GM18502 (cell line): ENCODE data around the gene MAN1C1.
A peak's percentile ranks its signal among the peaks of the same experiment; 100 is the strongest.

ENCODE experiments used
- ATAC-seq: cut with Tn5 transposase; IDR thresholded peaks from one replicate; pipeline ENCODE4 v1.9.1; 2021; ENCODE audit warnings: mild to moderate bottlenecking; ENCODE audit not compliant: unreplicated experiment, poor library complexity

The MAN1C1 gene

DNA sequence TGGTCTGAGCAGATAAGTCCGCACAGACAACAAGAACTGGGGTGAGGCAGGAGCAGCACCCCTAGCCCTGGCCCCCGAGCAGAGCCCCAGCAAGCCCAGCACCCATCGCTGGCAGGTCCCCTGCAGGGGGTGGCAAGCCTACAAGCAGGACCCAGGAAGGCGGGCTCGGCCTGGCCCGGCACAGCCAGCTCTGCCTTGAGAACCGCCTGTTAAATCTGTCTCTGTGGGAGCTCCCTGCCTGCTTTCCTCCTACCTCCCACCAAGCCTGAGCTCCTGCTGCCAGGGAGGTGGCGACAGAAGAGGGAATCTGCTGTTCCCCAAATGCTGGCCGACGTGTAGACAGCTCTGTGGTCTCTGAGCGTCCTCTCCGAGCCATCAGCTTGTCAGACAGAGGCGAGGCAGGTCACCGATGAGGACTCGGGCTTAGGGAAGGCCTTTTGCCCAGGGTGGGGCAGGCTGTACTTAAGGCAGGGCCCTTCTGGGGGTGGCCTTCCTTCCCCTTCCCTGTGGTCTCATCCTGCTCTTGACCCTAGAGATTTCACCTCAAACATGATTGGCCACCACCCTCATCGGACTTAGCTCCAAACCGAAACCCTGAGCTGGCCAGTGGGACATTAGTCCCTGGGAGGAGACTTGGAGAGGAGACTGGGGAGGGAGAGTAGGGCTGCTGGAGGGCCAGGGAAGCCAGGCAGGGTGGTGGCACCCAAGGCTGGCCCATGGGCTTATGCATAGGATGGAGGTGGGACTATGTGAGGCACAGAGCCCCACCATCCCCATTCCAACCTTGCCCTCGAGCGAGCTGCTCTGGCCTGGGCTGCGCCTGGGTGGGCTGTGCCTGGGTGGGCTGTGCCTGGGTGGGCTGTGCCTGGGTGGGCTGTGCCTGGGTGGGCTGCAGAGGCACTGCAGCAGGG is 191.1 kb downstream of the MAN1C1 start:
- ATAC-seq = no peak

DNA sequence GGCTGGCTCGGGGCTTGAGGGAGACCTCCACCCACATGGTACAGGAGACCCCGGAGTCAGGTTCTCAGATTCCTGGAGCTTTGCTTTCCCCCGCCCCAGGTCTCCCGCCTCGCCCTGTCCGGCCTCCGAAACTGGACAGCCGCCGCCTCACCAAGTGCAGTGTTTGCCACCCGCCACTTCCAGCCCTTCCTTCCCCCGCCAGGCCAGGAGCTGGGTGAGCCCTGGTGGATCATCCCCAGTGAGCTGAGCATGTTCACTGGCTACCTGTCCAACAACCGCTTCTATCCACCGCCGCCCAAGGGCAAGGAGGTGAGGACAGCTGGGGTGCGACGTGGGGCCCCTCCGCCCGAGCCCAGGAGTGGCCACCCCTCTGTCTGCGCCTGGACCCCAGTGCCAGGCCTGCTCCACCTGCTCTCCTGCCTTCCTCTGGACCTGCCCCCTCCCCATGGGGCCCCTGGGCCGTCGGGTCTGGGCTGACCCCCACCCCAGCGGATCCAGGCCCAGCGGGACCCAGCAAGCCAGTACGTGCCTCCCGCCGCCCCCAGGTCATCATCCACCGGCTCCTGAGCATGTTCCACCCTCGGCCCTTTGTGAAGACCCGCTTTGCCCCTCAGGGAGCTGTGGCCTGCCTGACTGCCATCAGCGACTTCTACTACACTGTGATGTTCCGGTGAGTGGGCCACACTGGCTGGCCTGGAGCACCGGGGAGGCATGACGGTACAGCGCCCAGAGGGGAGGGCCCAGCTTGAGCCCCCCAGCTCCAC is 192.1 kb downstream of the MAN1C1 start:
- no peak for ATAC-seq

DNA sequence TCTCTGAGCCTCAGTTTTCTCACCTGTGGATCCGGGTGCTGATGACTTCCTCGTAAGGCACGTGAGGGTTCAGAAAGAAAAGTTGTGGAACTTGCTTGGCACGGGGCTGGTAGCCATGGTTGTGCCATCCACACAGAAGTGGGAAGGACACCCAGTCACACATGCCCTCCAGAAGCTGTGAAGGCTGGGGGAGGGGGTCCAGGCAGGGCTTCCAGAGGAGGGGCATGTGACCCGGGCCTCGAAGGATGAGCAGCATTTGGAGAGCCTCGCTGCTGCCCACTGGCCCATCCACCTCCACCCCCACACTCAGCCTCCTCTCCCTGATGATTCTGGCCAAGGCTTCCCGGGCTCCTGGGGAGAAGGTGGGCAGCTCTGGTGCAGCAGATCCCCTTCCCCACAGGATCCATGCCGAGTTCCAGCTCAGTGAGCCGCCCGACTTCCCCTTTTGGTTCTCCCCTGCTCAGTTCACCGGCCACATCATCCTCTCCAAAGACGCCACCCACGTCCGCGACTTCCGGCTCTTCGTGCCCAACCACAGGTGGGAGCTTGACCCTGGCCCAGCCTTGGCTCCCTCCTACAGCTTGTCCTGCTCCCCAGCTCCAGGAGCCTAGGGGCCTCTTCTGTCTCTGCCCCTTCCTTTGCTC is 192.8 kb downstream of the MAN1C1 start:
- no peak for ATAC-seq

DNA sequence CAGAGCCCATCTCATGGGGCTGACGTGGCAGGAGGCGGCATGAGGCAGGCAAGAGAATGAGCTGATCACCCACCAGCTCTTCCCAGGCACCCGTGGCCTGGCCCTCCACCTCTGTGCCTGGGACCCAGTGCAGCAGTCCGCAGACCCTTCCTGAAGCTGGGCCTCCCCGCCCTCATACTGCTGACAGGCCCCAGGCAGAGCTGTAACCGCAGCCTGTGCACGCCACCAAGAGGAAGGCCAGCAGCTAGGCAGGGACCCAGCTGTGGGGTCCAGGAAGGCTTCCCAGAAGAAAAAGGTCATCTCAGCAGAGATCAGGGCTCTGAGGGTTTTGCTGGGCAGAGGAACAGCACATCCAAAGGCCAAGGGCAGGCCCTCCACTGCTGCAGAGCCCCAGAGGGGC is 193.3 kb downstream of the MAN1C1 start:
- no peak for ATAC-seq

DNA sequence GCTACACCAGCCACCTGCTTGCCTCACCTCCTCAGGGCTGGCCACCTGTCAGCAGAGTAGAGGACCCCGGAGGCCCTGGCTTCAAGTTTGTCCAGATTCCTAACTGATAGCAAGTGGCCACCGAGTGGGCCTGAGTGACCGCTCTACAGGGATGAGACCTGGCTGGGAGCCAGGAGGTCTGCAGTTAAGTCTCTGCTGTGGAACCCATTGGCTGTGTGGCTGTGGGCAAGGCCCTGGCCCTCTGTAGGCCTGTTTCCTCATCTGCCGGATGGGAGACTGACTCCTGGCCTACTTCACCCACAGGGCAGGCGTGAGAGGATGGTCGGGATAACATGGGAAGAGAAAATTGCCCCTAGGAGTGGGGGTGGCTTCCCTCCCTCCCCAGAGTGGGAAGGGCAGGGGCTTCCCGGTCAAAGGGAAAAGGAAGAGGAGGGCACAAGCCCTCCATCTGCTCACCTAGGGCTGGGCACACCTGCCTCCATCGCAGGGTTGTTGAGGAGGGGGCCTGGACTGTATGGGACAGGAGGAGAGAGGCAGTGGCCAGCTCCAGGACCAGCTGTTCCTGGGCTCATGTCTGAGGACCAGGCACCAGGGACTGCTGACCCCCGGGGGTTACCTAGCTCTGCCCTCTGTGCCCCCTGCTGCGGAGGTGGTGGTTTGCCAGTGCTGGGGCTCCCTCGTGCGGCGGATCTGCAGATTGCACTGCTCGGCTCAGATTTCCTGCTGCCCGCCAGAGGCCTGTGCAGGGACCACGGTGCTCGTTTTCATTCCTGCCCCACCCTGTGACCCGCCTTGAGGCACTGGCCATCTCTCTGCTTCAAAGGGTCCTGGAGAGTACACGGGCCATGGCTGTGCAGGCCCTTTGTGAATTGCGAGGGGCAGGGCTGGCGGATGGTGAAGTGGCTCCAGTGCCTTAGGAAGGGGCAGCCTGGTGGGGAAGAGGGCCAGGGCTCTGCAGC is 194.0 kb downstream of the MAN1C1 start:
- ATAC-seq = no peak

DNA sequence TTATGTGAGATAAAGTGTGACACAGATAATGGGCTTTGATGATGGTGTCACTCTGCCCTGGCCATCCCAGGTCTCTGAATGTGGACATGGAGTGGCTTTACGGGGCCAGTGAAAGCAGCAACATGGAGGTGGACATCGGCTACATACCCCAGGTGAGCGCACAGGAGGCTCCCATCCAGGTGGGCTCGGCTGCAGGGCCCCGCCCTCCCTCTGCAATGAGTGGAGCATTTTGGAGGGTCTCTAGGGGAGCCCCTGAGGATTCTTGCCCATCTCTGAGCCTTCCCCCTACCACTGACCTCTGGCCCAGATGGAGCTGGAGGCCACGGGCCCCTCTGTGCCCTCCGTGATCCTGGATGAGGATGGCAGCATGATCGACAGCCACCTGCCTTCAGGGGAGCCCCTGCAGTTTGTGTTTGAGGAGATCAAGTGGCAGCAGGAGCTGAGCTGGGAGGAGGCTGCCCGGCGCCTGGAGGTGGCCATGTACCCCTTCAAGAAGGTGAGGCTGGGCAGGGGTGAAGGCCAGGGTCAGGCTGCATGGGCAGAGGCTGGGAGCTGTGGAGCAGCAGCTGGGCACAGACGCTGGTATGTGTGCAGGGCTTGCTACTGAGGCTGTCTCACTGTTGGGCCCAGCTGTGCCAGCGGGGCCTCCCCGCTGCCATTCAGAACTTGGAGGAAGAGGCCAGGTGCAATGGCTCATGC is 194.9 kb downstream of the MAN1C1 start:
- no peak for ATAC-seq

DNA sequence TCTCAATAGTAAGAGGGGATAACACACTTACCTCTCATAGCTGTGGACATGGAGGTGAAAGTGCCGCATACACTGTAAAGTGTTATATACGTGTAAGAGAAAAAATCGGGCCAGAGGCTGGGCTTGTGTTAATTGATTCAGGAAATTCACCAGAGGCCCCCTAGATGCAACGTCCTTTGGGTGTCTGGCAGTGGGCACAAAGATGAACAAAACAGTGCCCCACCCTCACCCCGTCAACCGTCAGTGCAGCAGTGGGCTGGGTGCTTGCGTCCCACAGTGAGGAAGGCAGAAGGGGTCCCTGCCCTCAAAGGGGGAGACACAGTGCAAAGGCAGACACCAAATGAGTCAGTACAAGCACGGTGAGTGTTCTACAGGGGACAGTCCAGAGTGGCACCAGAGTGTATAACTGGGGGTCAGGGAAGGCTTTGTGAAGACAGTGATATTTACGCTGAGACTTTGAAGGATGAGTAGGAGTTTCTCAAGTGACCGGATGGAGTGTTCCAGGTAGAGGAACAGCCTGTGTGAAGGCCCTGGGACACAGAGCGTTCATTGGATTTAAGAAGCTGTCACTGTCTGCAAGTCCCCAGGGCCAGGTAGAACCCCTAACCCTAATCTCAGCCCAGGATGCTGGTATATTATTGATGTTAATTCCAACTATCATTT is 196.6 kb downstream of the MAN1C1 start:
- no peak for ATAC-seq

DNA sequence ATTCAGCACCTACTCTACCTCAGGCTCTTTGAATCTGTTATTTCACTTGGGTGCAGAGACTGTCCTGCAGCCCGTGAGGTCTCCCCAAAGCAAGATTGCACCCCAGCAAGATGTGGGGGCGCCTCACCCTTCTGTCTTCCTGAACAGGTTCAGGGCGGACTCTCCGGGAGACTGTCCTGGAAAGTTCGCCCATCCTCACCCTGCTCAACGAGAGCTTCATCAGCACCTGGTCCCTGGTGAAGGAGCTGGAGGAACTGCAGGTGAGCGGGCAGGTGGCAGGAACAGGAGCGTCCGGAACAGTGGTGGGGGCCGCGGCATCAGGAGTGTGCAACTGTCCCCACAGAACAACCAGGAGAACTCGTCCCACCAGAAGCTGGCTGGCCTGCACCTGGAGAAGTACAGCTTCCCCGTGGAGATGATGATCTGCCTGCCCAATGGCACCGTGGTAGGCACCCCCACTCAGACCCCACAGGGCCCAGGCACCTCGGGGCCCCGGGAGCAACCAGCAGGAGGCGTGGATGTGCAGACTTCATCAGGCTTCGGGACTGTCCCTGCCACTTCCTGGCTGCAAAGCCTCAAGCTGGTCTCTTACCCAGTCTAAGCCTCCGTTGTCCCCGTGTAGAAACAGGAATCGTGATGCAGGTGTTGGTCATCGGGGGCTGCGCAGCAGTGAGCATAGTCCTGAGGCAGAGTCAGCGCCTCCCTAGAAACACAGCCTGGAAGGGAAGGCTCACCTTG is 197.3 kb downstream of the MAN1C1 start:
- ATAC-seq = no peak

DNA sequence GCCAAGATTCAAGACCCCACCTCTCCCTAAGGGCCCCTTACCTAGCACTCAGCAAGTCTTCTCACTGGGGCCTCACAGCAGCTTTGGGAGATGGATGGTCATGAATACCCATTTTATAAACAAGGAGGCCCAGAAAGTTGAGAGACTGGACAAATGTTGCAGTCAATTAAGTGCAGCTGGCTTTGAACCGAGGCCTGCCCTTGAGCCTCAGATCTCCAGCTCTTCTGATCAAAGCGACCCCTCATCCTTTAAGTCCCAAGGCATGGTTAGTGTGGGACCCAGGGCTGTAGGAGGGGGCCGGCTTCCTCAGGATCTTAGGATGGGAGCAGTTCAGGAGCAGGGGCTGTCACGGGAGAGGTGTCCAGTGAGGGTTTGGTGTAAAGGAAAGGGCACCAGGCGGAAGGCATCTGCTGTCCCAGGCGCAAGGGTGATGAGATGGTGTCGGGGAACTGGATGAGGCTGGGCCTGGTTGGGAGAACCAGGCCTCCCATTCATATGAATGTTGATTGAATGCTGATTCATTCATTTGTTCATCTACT is 198.0 kb downstream of the MAN1C1 start:
- no peak for ATAC-seq

DNA sequence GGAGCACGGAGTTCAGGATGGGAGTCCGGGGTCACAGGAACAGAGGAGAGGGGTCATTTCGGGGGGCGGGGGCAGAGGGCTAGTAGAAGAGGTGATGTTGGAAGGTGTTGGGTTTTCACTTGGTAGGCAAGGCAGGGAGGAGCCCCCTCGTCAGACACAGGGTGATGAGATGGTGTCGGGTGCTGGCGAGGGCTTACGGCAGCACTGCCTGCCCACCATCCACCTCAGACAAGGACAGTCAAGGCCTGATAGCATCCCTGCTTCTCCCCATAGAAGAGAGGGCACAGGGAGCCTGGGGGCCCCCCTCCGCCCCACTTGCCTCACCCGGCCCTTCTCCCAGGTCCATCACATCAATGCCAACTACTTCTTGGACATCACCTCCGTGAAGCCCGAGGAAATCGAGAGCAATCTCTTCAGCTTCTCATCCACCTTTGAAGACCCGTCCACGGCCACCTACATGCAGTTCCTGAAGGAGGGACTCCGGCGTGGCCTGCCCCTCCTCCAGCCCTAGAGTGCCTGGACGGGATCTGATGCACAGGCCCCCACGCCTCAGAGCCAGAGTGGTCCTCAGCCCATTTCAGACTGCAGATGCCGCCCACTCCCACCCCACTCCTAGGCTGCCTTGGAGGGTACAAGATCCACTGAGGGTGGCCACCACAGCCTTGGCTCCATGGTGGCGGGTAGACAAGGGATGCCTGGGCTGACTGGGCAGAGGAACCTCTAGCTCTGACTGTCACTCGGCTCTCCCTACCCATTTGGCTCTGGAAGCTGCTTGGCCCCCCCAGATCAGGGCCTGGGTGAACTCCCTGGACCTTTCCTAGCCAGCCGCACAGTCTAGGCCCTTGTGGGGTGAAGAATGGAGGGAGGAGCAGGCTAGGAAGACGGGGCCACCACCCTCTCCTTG is 198.9 kb downstream of the MAN1C1 start:
- no peak for ATAC-seq

DNA sequence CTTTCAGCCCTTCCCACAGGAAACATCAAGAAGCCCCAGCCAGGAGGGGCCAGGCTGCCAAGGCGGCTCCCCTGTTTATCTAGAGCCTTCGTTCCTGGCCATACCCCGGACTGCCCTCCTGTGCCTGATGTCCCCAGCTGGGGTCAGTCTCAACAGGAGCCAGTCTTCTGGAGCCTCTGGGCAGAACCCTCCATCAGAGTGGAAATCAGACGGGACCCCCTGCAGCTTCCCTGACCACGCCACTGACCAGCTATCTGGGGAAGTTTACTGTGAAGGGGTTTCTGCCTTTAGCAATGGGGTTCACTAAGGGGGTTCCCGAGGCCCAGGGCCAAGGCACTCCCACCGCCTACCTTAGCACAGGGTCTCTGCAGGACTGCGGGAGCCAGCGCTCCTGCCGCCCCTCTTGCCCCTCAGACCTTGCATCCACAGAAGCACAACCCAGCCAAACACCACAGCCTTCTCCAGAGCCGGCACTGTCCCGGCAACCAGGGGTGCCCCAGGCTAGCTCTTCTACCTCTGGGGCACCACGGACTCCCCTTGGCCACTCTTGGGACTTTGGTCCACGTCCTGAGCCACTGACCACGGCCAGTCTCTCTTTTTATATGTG is 199.6 kb downstream of the MAN1C1 start:
- no peak for ATAC-seq

DNA sequence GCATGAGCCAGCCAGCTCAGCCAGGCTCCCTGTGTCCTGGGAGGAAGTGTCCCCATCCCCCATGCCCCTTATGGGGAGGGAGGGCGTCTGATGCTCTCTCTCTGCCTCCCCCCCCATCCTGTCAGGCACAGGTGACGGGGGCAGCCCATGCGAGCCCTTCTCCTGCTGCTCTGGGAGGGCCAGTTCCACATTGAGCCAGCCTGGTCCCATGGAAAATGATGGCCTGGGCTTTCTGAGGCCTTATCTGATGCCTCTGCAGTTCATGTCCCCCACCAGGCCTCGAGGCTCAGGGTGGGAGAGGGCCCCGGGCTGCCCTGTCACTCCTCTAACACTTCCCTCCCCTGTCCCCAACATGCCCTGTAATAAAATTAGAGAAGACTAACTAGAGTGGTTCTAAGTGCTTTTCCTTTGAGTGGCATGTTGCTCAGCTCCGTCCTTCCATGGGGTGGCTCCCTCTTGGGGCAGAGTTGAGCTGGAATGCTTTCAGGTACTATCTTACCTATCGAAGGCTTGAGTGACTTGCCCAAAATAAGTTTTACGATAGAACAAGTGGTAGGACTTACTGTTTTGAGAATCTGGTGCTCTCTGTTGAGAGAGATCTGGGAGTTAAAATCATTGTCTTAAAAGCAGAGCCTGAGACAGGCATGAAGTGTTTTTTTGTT is 201.4 kb downstream of the MAN1C1 start:
- no peak for ATAC-seq

DNA sequence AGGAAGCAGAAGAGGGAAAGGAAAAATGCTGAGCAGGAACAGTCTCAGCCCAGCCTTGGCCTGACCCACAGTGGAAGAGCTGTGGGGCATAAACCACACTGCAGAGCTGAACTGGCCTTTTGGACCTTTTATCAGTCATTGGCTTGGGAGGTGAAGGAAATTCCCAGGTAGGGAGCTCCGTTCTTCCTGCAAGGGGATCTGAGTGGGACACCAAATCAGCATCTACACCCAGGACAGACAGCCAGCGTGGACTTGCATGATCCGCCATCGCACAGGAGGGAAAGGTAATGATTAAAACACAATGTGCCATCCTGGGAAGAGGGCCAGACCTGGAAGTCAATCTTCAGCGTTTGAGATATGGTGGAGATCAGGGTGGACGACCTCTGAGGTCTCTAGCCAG is 202.0 kb downstream of the MAN1C1 start:
- ATAC-seq = no peak

DNA sequence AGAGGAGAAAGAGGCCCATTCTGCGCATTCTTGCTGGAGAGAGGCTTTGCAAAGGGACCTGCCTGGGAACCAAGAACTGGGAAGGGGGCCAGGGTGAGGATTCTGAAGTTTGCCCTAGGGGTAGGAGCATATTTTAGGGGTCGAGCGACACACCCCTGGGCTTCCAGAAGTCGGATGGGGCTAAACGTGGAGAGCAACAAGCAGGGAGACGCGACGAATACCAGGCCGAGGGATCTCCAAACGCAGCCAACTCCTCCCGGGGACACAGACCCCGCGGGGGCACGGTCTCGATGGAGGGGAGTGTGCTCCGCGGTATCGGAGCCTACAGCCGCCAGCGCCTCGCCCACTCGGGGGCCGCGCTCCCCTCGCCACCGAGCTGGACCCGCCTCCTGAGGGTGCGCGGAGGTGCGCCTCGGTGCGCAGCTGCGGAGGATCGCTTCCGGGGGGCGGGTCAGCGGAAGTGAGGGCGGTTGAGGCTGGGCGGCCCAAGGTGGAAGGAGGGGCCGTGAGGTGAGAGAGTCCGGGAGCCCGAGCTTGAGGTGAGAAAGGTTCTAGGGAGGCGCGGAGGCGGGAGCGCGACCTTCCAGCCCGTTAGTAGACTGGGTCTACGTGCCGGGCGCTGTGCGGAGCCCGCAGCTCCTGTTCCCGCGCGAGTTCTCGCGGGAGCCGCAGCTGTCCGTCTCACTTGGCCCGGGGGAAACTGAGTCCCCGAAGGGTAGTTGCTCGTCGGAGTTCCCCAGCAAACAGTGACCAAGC is 203.1 kb downstream of the MAN1C1 start, which contains the start of gene MTFR1L:
Gene MTFR1L (plus strand): TSS at position 464 of the 756 bp plus-strand sequence. CDS start 3,151 bp downstream, outside the sequence.
- peak; percentile 90 for ATAC-seq
